SK-N-SH treated with all-trans-retinoic acid at 6 μM for 48 hours (cell line): Measurements from ENCODE around the gene TRIML1.

ENCODE experiments used
- ATAC-seq: fragments of 200-7000 bp; cut with Tn5 transposase; 3 replicates; pipeline ENCODE4 v1.9.1; 2020; ENCODE audit warnings: mild to moderate bottlenecking, moderate library complexity
- ARNTL ChIP-seq: fragments of 450-650 bp; formaldehyde crosslinking; IDR thresholded peaks from 2 replicates; pipeline ENCODE4 v1.5.0; 2020; ENCODE audit warnings: low read depth, mild to moderate bottlenecking, moderate library complexity, borderline replicate concordance
- BACH2 ChIP-seq: fragments of 250-450 bp; sonication (Bioruptor Pico); IDR thresholded peaks from 2 replicates; pipeline ENCODE4 v1.9.0; 2021; ENCODE audit warnings: mild to moderate bottlenecking, borderline replicate concordance
- CSDC2 ChIP-seq: fragments of 250-450 bp; sonication (Bioruptor Pico); IDR thresholded peaks from 2 replicates; pipeline ENCODE4 v1.5.0; 2020; ENCODE audit warnings: mild to moderate bottlenecking, moderate library complexity
- CSRNP3 ChIP-seq: fragments of 250-450 bp; sonication (Bioruptor Pico); IDR thresholded peaks from 2 replicates; pipeline ENCODE4 v1.5.1; 2021; ENCODE audit warnings: mild to moderate bottlenecking, moderate library complexity
- ESRRG ChIP-seq: fragments of 250-450 bp; sonication (Bioruptor Pico); IDR thresholded peaks from 2 replicates; pipeline ENCODE4 v1.6.1; 2021; ENCODE audit warnings: mild to moderate bottlenecking
- ISL1 ChIP-seq: fragments of 250-450 bp; sonication (Bioruptor Pico); IDR thresholded peaks from 2 replicates; pipeline ENCODE4 v2.1.2; 2022; ENCODE audit warnings: mild to moderate bottlenecking, moderate library complexity
- OSR1 ChIP-seq: fragments of 250-450 bp; sonication (Bioruptor Pico); IDR thresholded peaks from 2 replicates; pipeline ENCODE4 v1.8.0; 2022; ENCODE audit warnings: moderate library complexity, mild to moderate bottlenecking, inconsistent platforms
- PATZ1 ChIP-seq: fragments of 250-450 bp; sonication (Bioruptor Pico); IDR thresholded peaks from 2 replicates; pipeline ENCODE4 v1.8.0; 2020; ENCODE audit warnings: mild to moderate bottlenecking, moderate library complexity, borderline replicate concordance
- POU6F1 ChIP-seq: fragments of 250-450 bp; sonication (Bioruptor Pico); IDR thresholded peaks from 2 replicates; pipeline ENCODE4 v1.8.0; 2021; ENCODE audit warnings: low read depth, mild to moderate bottlenecking, moderate library complexity, borderline replicate concordance
- PPARA ChIP-seq: fragments of 250-450 bp; sonication (Bioruptor Pico); IDR thresholded peaks from 2 replicates; pipeline ENCODE4 v1.5.0; 2020; ENCODE audit warnings: mild to moderate bottlenecking, borderline replicate concordance
- RARB ChIP-seq: fragments of 250-450 bp; sonication (Bioruptor Pico); IDR thresholded peaks from 2 replicates; pipeline ENCODE4 v1.8.0; 2021; ENCODE audit warnings: mild to moderate bottlenecking, moderate library complexity
- SNAI2 ChIP-seq: fragments of 250-450 bp; sonication (Bioruptor Pico); IDR thresholded peaks from 2 replicates; pipeline ENCODE4 v1.5.0; 2020; ENCODE audit warnings: mild to moderate bottlenecking, moderate library complexity
- TCF4 ChIP-seq: fragments of 250-450 bp; sonication (Bioruptor Pico); IDR thresholded peaks from 2 replicates; pipeline ENCODE4 v1.8.0; 2021; ENCODE audit warnings: mild to moderate bottlenecking, moderate library complexity, borderline replicate concordance
- TOX ChIP-seq: fragments of 250-450 bp; sonication (Bioruptor Pico); IDR thresholded peaks from 2 replicates; pipeline ENCODE4 v1.8.0; 2021; ENCODE audit warnings: mild to moderate bottlenecking, moderate library complexity, borderline replicate concordance
- TSHZ2 ChIP-seq: fragments of 250-450 bp; sonication (Bioruptor Pico); IDR thresholded peaks from 2 replicates; pipeline ENCODE4 v1.5.0; 2020; ENCODE audit warnings: mild to moderate bottlenecking, moderate library complexity
- ZC3H10 ChIP-seq: fragments of 250-450 bp; sonication (Bioruptor Pico); IDR thresholded peaks from 2 replicates; pipeline ENCODE4 v1.5.1; 2021; ENCODE audit warnings: mild to moderate bottlenecking, moderate library complexity
- ZFP3 ChIP-seq: fragments of 250-450 bp; sonication (Bioruptor Pico); IDR thresholded peaks from 2 replicates; pipeline ENCODE4 v1.5.0; 2020; ENCODE audit warnings: mild to moderate bottlenecking, moderate library complexity
- ZFP30 ChIP-seq: fragments of 450-650 bp; formaldehyde crosslinking; IDR thresholded peaks from 2 replicates; pipeline ENCODE4 v1.5.0; 2022; ENCODE audit warnings: mild to moderate bottlenecking, moderate library complexity
- ZNF565 ChIP-seq: fragments of 450-650 bp; formaldehyde crosslinking; conservative IDR thresholded peaks from 2 replicates; pipeline ENCODE4 v1.5.0; 2020; ENCODE audit warnings: low read depth, mild to moderate bottlenecking, moderate library complexity
- ZNF8 ChIP-seq: fragments of 450-650 bp; formaldehyde crosslinking; IDR thresholded peaks from 2 replicates; pipeline ENCODE4 v1.5.0; 2020; ENCODE audit warnings: mild to moderate bottlenecking, moderate library complexity

Gene TRIML1

GRCh38 chr4:188168726-188169373 is 29.6 kb downstream of the TRIML1 start:
- no peak for ATAC-seq
- no peak for TF ChIP-seq POU6F1 (CRISPR knock-in tag)
- TF ChIP-seq TOX (CRISPR knock-in tag): no peak
- no peak for TF ChIP-seq ZNF565

- no peak for ATAC-seq
Observed at GRCh38 chr4:188171551-188171950, 32.3 kb downstream of the TRIML1 start.

GRCh38 chr4:188175288-188175687 is 36.0 kb downstream of the TRIML1 start:
- no peak for TF ChIP-seq PPARA (CRISPR knock-in tag)
- TF ChIP-seq TSHZ2 (CRISPR knock-in tag): no peak
- no peak for TF ChIP-seq ZNF8 (CRISPR knock-in tag)
- TF ChIP-seq OSR1 (CRISPR knock-in tag): no peak
- no peak for TF ChIP-seq BACH2
- TF ChIP-seq PATZ1 (CRISPR knock-in tag): no peak
- no peak for ATAC-seq

More at GRCh38 chr4:188171551-188171950, 32.3 kb downstream of the TRIML1 start:
- no peak for TF ChIP-seq ZNF8 (CRISPR knock-in tag)
- TF ChIP-seq TOX (CRISPR knock-in tag): no peak
- TF ChIP-seq BACH2: no peak
- no peak for TF ChIP-seq ZC3H10 (CRISPR knock-in tag)
- no peak for TF ChIP-seq ESRRG (CRISPR knock-in tag)
- TF ChIP-seq CSDC2 (CRISPR knock-in tag): no peak
- TF ChIP-seq PATZ1 (CRISPR knock-in tag): no peak
- no peak for TF ChIP-seq ISL1 (CRISPR knock-in tag)
- TF ChIP-seq PPARA (CRISPR knock-in tag): no peak
- no peak for TF ChIP-seq ARNTL (CRISPR knock-in tag)
- TF ChIP-seq TCF4: no peak
- no peak for TF ChIP-seq CSRNP3 (CRISPR knock-in tag)
- no peak for TF ChIP-seq SNAI2 (CRISPR knock-in tag)
- TF ChIP-seq RARB (CRISPR knock-in tag): no peak
- TF ChIP-seq POU6F1 (CRISPR knock-in tag): no peak
- no peak for TF ChIP-seq OSR1 (CRISPR knock-in tag)
- no peak for TF ChIP-seq ZFP30
- no peak for TF ChIP-seq ZFP3
